ENCODE results near the gene ANKFN1.

DNA sequence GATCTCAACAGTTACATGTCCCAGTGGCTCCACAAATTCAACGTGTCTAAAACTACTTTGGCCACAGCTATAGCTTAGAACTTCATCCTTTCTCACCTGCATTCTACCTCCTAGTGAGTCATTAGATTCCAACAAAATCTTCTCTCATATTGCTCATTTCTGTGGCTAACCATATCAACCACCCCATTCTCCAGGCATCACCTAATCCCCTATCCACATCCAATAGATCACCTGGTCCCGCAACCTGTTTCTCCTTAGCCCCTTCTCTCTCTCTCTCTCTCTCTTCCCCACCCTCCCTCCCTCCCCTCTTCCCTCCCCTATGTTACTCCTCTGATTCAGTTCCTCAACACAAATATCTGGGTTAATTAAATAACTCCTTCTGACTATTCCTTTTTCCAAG is 64.6 kb downstream of the ANKFN1 start:
- TF ChIP-seq, protein P1, sequence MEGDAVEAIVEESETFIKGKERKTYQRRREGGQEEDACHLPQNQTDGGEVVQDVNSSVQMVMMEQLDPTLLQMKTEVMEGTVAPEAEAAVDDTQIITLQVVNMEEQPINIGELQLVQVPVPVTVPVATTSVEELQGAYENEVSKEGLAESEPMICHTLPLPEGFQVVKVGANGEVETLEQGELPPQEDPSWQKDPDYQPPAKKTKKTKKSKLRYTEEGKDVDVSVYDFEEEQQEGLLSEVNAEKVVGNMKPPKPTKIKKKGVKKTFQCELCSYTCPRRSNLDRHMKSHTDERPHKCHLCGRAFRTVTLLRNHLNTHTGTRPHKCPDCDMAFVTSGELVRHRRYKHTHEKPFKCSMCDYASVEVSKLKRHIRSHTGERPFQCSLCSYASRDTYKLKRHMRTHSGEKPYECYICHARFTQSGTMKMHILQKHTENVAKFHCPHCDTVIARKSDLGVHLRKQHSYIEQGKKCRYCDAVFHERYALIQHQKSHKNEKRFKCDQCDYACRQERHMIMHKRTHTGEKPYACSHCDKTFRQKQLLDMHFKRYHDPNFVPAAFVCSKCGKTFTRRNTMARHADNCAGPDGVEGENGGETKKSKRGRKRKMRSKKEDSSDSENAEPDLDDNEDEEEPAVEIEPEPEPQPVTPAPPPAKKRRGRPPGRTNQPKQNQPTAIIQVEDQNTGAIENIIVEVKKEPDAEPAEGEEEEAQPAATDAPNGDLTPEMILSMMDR (IDR thresholded peaks at IDR 0.05) = no peak
- TF ChIP-seq POLR2A (IDR thresholded peaks at IDR 0.05) = no peak
